Activated T-cell treated with anti-CD3 and anti-CD28 coated beads, Interleukin-2, amount 50 U/mL, for 72 hours (primary cell): ENCODE data around the gene ADAMTSL2. TPM values are rescaled to one million over a fixed set of nuclear protein-coding genes. Genes with fewer than 3 reads are reported as not detected.

ENCODE experiments used
- ATAC-seq, 2 donors: fragments of 150-1000 bp; cut with Tn5 transposase; replicated peaks in 1 of 2; 2 replicates each; pipeline ENCODE4 v1.10.0; 2021; ENCODE audit warnings: moderate library complexity in 2 of 2, mild to moderate bottlenecking in 1 of 2
- DNase-seq, 2 donors: peaks; one replicate each; pipeline ENCODE4 v3.0.0; 2021 to 2022; ENCODE audit warnings: mixed read lengths in 1 of 2
- H3K27ac Mint-ChIP-seq: one replicate; pipeline ENCODE4 v1.8.0; 2022; ENCODE audit warnings: mild to moderate bottlenecking, moderate library complexity, mixed read lengths
- H3K27me3 Mint-ChIP-seq: one replicate; pipeline ENCODE4 v1.8.0; 2022; ENCODE audit warnings: low read depth, mixed read lengths
- H3K36me3 Mint-ChIP-seq, 2 donors: one replicate each; pipeline ENCODE4 v1.8.0; 2022; ENCODE audit warnings: mixed read lengths in 2 of 2, mild to moderate bottlenecking in 1 of 2; ENCODE audit not compliant: insufficient read depth in 2 of 2
- H3K4me1 Mint-ChIP-seq: one replicate; pipeline ENCODE4 v1.8.0; 2022; ENCODE audit warnings: low read depth, mixed read lengths
- H3K4me3 Mint-ChIP-seq, 2 donors: one replicate each; pipeline ENCODE4 v1.8.0; 2022; ENCODE audit warnings: mild to moderate bottlenecking in 2 of 2, mixed read lengths in 2 of 2, moderate library complexity in 2 of 2
- H3K9me3 Mint-ChIP-seq, 2 donors: one replicate each; pipeline ENCODE4 v1.8.0; 2022; ENCODE audit warnings: mixed read lengths in 2 of 2
- total RNA-seq, 2 donors: library from RNA; stranded (reverse); gene quantifications; one replicate each; pipeline ENCODE4 v1.2.3, GENCODE V29; 2022

ADAMTSL2 gene
- total RNA-seq, 2 donors from 2014 or later = 0.07 to 0.17 TPM

GRCh38 chr9:133595910-133596309 lies 61.4 kb downstream of the ADAMTSL2 start:
- DNase-seq = no peak
- ATAC-seq = no peak
- Mint-ChIP-seq H3K9me3 (peaks cover 8 to 9% of the 10 kb centered on the region in 2 donors), H3K36me3 (peaks cover 8 to 9% of the 10 kb centered on the region in 2 donors), H3K4me3 (no peak overlapping the region), H3K4me1 (no peaks in the 10 kb centered on the region), H3K27ac (no peak overlapping the region), H3K27me3 (no peaks in the 10 kb centered on the region)

- Mint-ChIP-seq H3K27ac (no peak overlapping the region), H3K27me3 (no peaks in the 10 kb centered on the region), H3K36me3 (peaks cover 8 to 9% of the 10 kb centered on the region in 2 donors), H3K4me3 (no peak overlapping the region), H3K4me1 (no peaks in the 10 kb centered on the region), H3K9me3 (peaks cover 8 to 9% of the 10 kb centered on the region in 2 donors)
- DNase-seq = no peak
- ATAC-seq = no peak
Observed at GRCh38 chr9:133597316-133597957, 62.9 kb downstream of the ADAMTSL2 start.

GRCh38 chr9:133598978-133599377 lies 64.5 kb downstream of the ADAMTSL2 start:
- no peak overlapping the region for H3K4me3 Mint-ChIP-seq
- H3K36me3 Mint-ChIP-seq = peaks cover 8 to 9% of the 10 kb centered on the region in 2 donors
- ATAC-seq (no peak), DNase-seq (no peak)
- H3K9me3 Mint-ChIP-seq = peaks cover 8 to 9% of the 10 kb centered on the region in 2 donors
- no peak overlapping the region for H3K27ac Mint-ChIP-seq
- no peaks in the 10 kb centered on the region for H3K27me3 Mint-ChIP-seq
- H3K4me1 Mint-ChIP-seq = no peaks in the 10 kb centered on the region

DNA sequence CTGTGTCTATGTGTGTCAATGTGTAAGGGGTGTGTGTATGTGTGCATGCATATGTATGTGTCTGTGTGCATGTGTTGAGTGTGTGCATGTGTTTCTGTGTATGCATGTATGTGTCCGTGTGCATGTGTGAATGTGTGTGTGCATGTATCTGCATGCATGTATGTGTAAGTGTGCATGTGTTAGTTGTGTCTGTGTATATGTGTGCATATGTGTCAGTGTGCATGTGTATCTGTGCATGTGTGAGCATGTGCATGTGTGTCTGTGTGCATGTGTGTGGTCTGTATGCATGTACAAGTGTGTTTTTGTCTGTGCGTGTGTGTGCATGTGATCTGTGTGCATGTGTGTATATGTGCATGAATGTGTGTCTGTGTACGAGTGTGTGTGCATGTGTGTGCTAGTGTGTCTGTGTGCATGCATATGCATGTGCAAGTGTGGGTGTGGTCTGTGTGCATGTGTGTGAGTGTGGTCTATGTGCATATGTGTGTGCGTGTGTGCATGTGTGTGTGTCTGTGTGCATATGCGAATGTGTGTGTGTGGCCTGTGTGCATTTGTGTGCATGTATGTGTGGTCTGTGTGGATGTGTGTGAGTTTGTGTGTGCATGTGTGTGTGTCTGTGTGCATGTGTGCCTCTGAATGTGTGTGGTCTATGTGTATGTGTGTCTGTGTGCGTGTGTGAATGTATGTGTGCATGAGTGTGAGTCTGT lies 65.1 kb downstream of the ADAMTSL2 start:
- DNase-seq (no peak), ATAC-seq (no peak)
- H3K27me3 Mint-ChIP-seq = no peaks in the 10 kb centered on the region
- peaks cover 8 to 9% of the 10 kb centered on the region in 2 donors for H3K36me3 Mint-ChIP-seq
- H3K27ac Mint-ChIP-seq = no peak overlapping the region
- H3K4me1 Mint-ChIP-seq = no peaks in the 10 kb centered on the region
- no peak overlapping the region for H3K4me3 Mint-ChIP-seq
- H3K9me3 Mint-ChIP-seq = peaks cover 8 to 9% of the 10 kb centered on the region in 2 donors

- no peak for ATAC-seq
- no peak for DNase-seq
- Mint-ChIP-seq H3K27ac (no peak overlapping the region), H3K4me3 (no peak overlapping the region), H3K36me3 (peaks cover 8 to 9% of the 10 kb centered on the region in 2 donors), H3K27me3 (no peaks in the 10 kb centered on the region), H3K9me3 (peaks cover 8 to 9% of the 10 kb centered on the region in 2 donors), H3K4me1 (no peaks in the 10 kb centered on the region)
Observed at GRCh38 chr9:133600739-133601138, 66.2 kb downstream of the ADAMTSL2 start.

DNA sequence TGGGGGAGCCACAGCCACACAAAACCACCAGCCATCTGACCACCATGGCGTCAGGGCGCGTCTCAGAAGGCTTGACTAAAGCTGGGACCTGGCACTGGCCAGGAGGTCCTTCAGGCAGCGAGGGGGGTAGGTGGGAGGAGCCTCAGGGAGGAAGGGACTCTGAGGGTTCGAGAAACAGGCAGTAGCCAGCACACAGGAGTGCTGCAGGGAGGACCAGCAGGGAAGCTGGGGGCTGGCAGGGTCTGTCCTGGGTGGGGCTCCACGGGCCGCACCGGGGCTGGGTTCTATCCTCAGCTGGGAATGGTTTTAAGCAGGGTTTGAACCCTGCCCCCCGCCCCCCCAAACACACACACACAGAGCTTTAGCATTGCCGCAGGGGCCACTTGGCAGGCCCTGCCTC lies 67.2 kb downstream of the ADAMTSL2 start:
- DNase-seq (no peak), ATAC-seq (no peak)
- H3K9me3 Mint-ChIP-seq = peaks cover 8% of the 10 kb centered on the region in 2 donors
- no peaks in the 10 kb centered on the region for H3K4me1 Mint-ChIP-seq
- H3K4me3 Mint-ChIP-seq = no peak overlapping the region
- no peak overlapping the region for H3K27ac Mint-ChIP-seq
- peaks cover 8 to 9% of the 10 kb centered on the region in 2 donors for H3K36me3 Mint-ChIP-seq
- H3K27me3 Mint-ChIP-seq = no peaks in the 10 kb centered on the region

DNA sequence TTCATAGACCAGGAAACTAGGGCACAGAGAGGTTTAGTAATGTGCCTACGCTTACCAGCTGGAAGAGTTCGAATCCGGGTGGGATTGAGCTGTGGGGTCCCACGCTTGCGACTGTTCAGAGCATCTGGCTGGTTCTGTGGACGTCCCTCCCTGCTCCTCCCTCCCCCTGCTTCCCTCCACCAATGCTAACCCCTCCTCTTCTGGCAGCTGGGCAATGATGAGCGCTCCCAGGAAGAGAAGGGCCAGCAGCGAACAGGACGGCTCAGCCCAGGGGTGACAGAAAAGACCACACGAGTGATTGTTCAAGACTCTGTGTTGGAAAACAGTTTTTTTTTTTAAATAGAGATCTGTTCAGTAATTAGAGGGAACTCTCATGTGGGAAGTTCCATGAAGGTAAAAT lies 67.8 kb downstream of the ADAMTSL2 start:
- Mint-ChIP-seq H3K9me3 (peaks cover 3 to 4% of the 10 kb centered on the region in 2 donors), H3K36me3 (peaks cover 4% of the 10 kb centered on the region in 2 donors), H3K27me3 (no peaks in the 10 kb centered on the region), H3K27ac (no peak overlapping the region), H3K4me1 (no peaks in the 10 kb centered on the region), H3K4me3 (no peak overlapping the region)
- no peak for DNase-seq
- no peak for ATAC-seq

DNA sequence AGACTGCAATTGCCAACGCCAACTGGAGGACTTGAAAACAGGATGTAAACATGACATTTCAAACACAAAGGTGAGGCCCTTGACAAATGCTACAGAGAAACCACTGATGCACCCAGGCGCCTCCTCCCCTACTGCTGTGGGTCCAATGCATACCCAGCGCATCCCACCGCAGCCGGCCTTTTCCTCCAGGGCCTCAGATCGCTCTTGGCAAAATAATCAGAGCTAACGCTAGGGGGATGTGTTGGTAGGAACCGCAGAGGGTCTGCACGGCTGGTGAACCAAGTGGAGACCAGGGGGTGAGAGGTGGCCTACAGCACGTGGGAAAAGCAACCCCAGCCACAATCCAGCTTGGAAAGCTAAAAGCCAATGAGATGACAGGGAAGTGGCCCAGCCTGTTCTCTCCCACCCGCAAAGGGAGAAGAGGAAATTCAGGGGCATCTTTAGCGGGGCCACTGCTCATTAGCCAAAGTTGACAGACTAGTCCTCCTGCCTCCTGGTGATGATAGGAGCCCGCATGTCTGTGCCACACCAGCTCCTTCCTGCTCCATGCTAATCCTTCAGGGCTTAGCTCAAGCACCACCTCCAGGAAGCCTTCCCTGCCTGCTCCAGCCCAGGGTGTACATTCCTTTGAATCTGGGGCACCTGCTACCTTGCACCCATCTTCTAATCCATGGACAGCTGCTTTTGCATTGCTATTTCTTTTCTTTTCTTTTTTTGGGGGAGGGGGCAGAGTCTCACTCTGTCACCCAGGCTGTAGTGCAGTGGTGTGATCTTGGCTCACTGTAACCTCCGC lies 68.8 kb downstream of the ADAMTSL2 start:
- peaks cover 3% of the 10 kb centered on the region for H3K27me3 Mint-ChIP-seq
- H3K4me3 Mint-ChIP-seq = no peak overlapping the region
- no peaks in the 10 kb centered on the region for H3K36me3 Mint-ChIP-seq

DNA sequence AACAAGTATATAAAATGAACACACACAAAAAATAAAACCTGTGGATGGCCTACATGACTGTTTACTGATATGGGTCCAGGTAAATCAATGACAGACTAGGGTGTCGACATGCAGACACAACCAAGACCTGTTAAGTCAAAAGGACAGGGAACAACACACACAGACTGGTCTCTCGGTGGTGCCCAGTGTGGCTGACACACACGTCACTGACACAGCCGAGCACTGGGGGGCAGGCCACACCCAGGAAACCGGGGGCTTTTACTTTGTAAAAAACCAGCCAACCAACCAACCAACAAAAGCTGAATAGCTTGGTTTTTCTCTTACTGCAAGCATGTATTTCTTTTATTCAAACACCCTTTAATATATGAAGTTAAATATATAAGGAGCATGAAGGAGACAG lies 69.7 kb downstream of the ADAMTSL2 start:
- peak; percentile 41 to 68 for DNase-seq
- no peak overlapping the region for H3K4me3 Mint-ChIP-seq
- no peaks in the 10 kb centered on the region for H3K4me1 Mint-ChIP-seq
- H3K27me3 Mint-ChIP-seq = peaks cover 7% of the 10 kb centered on the region
- no peak overlapping the region for H3K27ac Mint-ChIP-seq
- peak; percentile 68 to 77 for ATAC-seq
- no peaks in the 10 kb centered on the region for H3K36me3 Mint-ChIP-seq
- H3K9me3 Mint-ChIP-seq = no peaks in the 10 kb centered on the region

More for the DNA sequence above, 68.8 kb downstream of the ADAMTSL2 start:
- Mint-ChIP-seq H3K4me1 (no peaks in the 10 kb centered on the region), H3K27ac (no peak overlapping the region), H3K9me3 (no peaks in the 10 kb centered on the region)
- ATAC-seq (no peak), DNase-seq (no peak)

DNA sequence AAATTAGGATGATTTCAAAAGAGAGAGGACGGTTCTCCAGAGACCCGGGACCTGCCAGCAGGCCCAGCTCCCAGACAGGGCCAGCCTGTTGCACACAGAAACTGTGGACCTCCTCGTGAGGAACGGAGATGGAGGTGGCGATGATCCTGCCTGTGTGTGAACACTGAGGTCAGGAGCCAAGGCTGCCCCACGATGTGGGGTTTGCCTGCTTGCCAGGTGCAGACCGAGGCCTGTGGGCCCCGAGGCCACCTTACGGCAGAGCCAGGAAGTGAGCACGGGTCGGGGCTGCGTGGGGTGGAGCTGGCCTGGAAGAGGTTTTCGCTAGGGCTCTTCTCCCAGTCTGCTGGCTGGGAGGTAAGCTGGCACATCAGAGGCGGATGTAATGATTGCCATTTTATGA lies 70.4 kb downstream of the ADAMTSL2 start:
- DNase-seq (no peak), ATAC-seq (no peak)

GRCh38 chr9:133605446-133605845 lies 70.9 kb downstream of the ADAMTSL2 start:
- Mint-ChIP-seq H3K27ac (no peak overlapping the region), H3K4me3 (no peak overlapping the region), H3K36me3 (no peaks in the 10 kb centered on the region), H3K9me3 (no peaks in the 10 kb centered on the region), H3K4me1 (no peaks in the 10 kb centered on the region), H3K27me3 (peaks cover 17% of the 10 kb centered on the region)
- no peak for ATAC-seq
- DNase-seq = no peak

More for the DNA sequence above, 70.4 kb downstream of the ADAMTSL2 start:
- Mint-ChIP-seq H3K4me1 (no peaks in the 10 kb centered on the region), H3K9me3 (no peaks in the 10 kb centered on the region), H3K4me3 (no peak overlapping the region), H3K27ac (no peak overlapping the region), H3K27me3 (peaks cover 11% of the 10 kb centered on the region), H3K36me3 (no peaks in the 10 kb centered on the region)

DNA sequence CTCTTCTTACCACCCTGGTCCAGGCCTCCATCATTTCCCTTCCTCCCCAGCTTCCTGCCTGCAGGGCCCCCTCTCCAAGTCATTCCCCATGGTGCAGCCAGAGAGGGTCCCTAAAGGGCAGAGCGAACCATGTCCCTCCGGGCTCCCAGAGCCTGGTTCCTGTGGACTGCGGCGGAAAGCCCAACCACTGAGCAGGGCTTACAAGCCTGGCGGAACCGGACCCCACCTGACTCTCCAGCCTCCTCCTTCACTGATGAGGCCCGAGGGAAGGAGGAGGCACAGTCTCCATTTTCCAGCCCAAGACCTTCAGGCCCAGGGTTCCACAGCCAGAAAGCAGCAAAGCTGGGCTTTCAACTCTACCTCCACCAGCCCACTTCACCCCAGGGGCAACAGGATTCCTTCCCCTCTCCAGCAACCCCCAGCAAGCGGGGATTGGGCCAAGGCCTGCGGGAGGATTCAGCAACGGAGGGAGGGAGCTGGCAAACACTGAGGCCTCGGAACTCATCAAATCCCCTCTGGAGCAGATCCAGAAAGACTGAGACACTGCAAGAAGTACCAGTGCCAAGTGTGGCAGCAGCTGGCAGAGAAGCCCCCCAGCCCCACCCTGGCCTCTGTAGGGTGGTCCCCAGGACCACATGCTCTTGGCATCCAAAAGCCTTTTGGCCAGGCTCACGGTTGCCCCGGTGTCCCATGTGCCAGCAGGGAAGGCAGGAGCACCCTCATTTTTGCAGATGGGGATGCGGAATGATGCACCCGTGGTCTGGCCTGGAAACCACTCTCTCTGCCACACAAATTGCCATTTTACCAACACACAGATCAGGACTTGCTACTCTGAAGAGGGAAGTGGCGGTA lies 71.6 kb downstream of the ADAMTSL2 start:
- ATAC-seq (no peak), DNase-seq (no peak)
- H3K9me3 Mint-ChIP-seq = no peaks in the 10 kb centered on the region
- H3K36me3 Mint-ChIP-seq = no peaks in the 10 kb centered on the region
- H3K27ac Mint-ChIP-seq = no peak overlapping the region
- H3K27me3 Mint-ChIP-seq = peaks cover 23% of the 10 kb centered on the region
- no peak overlapping the region for H3K4me3 Mint-ChIP-seq
- H3K4me1 Mint-ChIP-seq = no peaks in the 10 kb centered on the region
